CD14-positive monocyte (primary cell): ENCODE results near the gene GPER1. TPM values are rescaled to one million over a fixed set of nuclear protein-coding genes. Genes with fewer than 3 reads are reported as not detected.
"Not testable (repeated sequence)": the region's sequence is repeated elsewhere in the genome, so short reads cannot be mapped to it uniquely, and the experiment has no call there.

Source experiments
- DNase-seq, 3 donors: peaks; one replicate each; pipeline ENCODE4 v3.0.0-alpha.2; 2011 to 2022
- H2AFZ ChIP-seq: 2 replicates; pipeline ENCODE4 v1.6.0; 2012; ENCODE audit warnings: mild to moderate bottlenecking, low read depth, low read length, inconsistent platforms; ENCODE audit not compliant: insufficient read depth, poor library complexity, severe bottlenecking
- H3K27ac ChIP-seq, 2 donors: 1 replicate in 1 of 2; 2 replicates in 1 of 2; pipeline ENCODE4 v1.5.1; 2012 to 2013; ENCODE audit warnings: low read length in 2 of 2, control low read depth in 1 of 2, inconsistent platforms in 1 of 2, low read depth in 1 of 2, mild to moderate bottlenecking in 1 of 2
- H3K27me3 ChIP-seq, 2 donors: one replicate each; pipeline versions ENCODE4 v1.6.0 to v1.6.1; 2011 to 2013; ENCODE audit warnings: low read length in 2 of 2; ENCODE audit not compliant: control insufficient read depth in 2 of 2, insufficient read depth in 2 of 2
- H3K36me3 ChIP-seq, 2 donors: replicated peaks in 1 of 2; 1 replicate in 1 of 2; 2 replicates in 1 of 2; pipeline versions ENCODE4 v1.5.1 to v1.6.1; 2012 to 2013; ENCODE audit warnings: low read length in 2 of 2, control low read depth in 1 of 2, inconsistent platforms in 1 of 2, mild to moderate bottlenecking in 1 of 2; ENCODE audit not compliant: insufficient read depth in 2 of 2, control insufficient read depth in 1 of 2
- H3K4me1 ChIP-seq, 2 donors: 1 replicate in 1 of 2; 2 replicates in 1 of 2; pipeline versions ENCODE4 v1.5.1 to v1.6.1; 2012 to 2013; ENCODE audit warnings: low read length in 2 of 2, control low read depth in 1 of 2, inconsistent platforms in 1 of 2, mild to moderate bottlenecking in 1 of 2, moderate library complexity in 1 of 2; ENCODE audit not compliant: insufficient read depth in 2 of 2, control insufficient read depth in 1 of 2
- H3K4me2 ChIP-seq: replicated peaks from 2 replicates; pipeline ENCODE3; 2012; ENCODE audit warnings: low read length, moderate library complexity, mild to moderate bottlenecking; ENCODE audit not compliant: poor library complexity, severe bottlenecking; ENCODE audit errors: extremely low read depth
- H3K4me3 ChIP-seq, 3 experiments: fragments of 200-600 bp in 1 of 3; sonication (generic) in 1 of 3; replicated peaks in 1 of 3; 1 replicate in 2 of 3; 2 replicates in 1 of 3; pipeline ENCODE4 v1.5.1; 2011 to 2013; ENCODE audit warnings: low read length in 3 of 3, mild to moderate bottlenecking in 3 of 3, control low read depth in 2 of 3, low read depth in 2 of 3, inconsistent platforms in 1 of 3, moderate library complexity in 1 of 3
- H3K79me2 ChIP-seq: 2 replicates; pipeline ENCODE4 v1.6.0; 2012; ENCODE audit warnings: mild to moderate bottlenecking, control low read depth, inconsistent platforms, low read length, moderate library complexity; ENCODE audit not compliant: insufficient read depth
- H3K9ac ChIP-seq: 2 replicates; pipeline ENCODE4 v1.6.0; 2017; ENCODE audit warnings: low read length, mild to moderate bottlenecking; ENCODE audit not compliant: insufficient read depth, poor library complexity, severe bottlenecking
- H3K9me3 ChIP-seq, 2 donors: replicated peaks in 1 of 2; 1 replicate in 1 of 2; 2 replicates in 1 of 2; pipeline versions ENCODE4 v1.5.1 to v1.6.1; 2012 to 2013; ENCODE audit warnings: low read length in 2 of 2, control low read depth in 1 of 2; ENCODE audit not compliant: control insufficient read depth in 1 of 2, insufficient read depth in 1 of 2
- H4K20me1 ChIP-seq: 2 replicates; pipeline ENCODE4 v1.6.0; 2012; ENCODE audit warnings: mild to moderate bottlenecking, low read length, control low read depth, moderate library complexity; ENCODE audit not compliant: insufficient read depth
- H3K27ac Mint-ChIP-seq, 7 donors: one replicate each; pipeline ENCODE4 v1.8.0; 2020; ENCODE audit warnings: mild to moderate bottlenecking in 7 of 7, mixed read lengths in 7 of 7, moderate library complexity in 6 of 7, inconsistent platforms in 2 of 7
- H3K27me3 Mint-ChIP-seq, 3 donors: one replicate each; pipeline ENCODE4 v1.8.0; 2021 to 2022; ENCODE audit warnings: low read depth in 3 of 3, mild to moderate bottlenecking in 3 of 3, mixed read lengths in 3 of 3, moderate library complexity in 3 of 3, inconsistent platforms in 1 of 3
- H3K36me3 Mint-ChIP-seq, 2 donors: one replicate each; pipeline ENCODE4 v1.8.0; 2020; ENCODE audit warnings: mixed read lengths in 2 of 2, inconsistent platforms in 1 of 2, mild to moderate bottlenecking in 1 of 2
- H3K4me1 Mint-ChIP-seq: one replicate; pipeline ENCODE4 v1.8.0; 2020; ENCODE audit warnings: mild to moderate bottlenecking, mixed read lengths
- H3K4me3 Mint-ChIP-seq, 2 donors: one replicate each; pipeline ENCODE4 v1.8.0; 2020; ENCODE audit warnings: mild to moderate bottlenecking in 2 of 2, mixed read lengths in 2 of 2, moderate library complexity in 1 of 2
- H3K9me3 Mint-ChIP-seq, 7 donors: one replicate each; pipeline ENCODE4 v1.8.0; 2020 to 2022; ENCODE audit warnings: mixed read lengths in 7 of 7, mild to moderate bottlenecking in 6 of 7, moderate library complexity in 6 of 7, inconsistent platforms in 2 of 7
- CTCF ChIP-seq: fragments of 200-600 bp; IDR thresholded peaks from one replicate; pipeline ENCODE4 v1.8.0; 2022; ENCODE audit warnings: antibody characterized with exemption, mild to moderate bottlenecking
- WGBS: methylation state at CpG from one replicate; pipeline ENCODE4 v1.1.5; 2013; ENCODE audit warnings: missing lambda C conversion rate; ENCODE audit not compliant: insufficient coverage; 5-methylcytosine and 5-hydroxymethylcytosine counted together
- intact Hi-C, 2 donors: fragments of 100-400 bp; cut with micrococcal nuclease; formaldehyde crosslinking; loops; one replicate each; pipeline versions ENCODE4 v1.15.0 to v1.15.1; 2023
- polyA plus RNA-seq, 3 donors: library from polyadenylated mRNA; depleted of rRNA in 1 of 3; unstranded in 2 of 3; stranded (reverse) in 1 of 3; fragments of 300-500 nt in 2 of 3; fragments of >200 nt in 1 of 3; fragmentation: Illumina TruSeq in 2 of 3; gene quantifications; 1 replicate in 2 of 3; 2 replicates in 1 of 3; pipeline ENCODE4 v1.2.3, GENCODE V29; 2012 to 2021

GPER1 gene
- polyA plus RNA-seq, 3 donors: 0.35 to 10.0 (median 4.1) TPM

GRCh38 chr7:1071731-1072254, 16.1 kb upstream of the GPER1 start:
- intact Hi-C loops: no loop called here
- Mint-ChIP-seq H3K27ac (no peak overlapping the region), H3K9me3 (peaks cover 0 to 4% (median 0%) of the 10 kb centered on the region in 7 donors), H3K36me3 (no peaks in the 10 kb centered on the region), H3K27me3 (peaks cover 5 to 10% (median 5%) of the 10 kb centered on the region in 3 donors), H3K4me1 (peaks cover 5% of the 10 kb centered on the region), H3K4me3 (no peak overlapping the region)
- Histone ChIP-seq H3K27ac (no peak overlapping the region), H3K4me1 (peaks cover 0 to 2% of the 10 kb centered on the region in 2 donors), H3K9me3 (peaks cover 0 to 3% of the 10 kb centered on the region in 2 donors), H3K27me3 (no peaks in the 10 kb centered on the region), H3K4me3 (no peak overlapping the region), H3K36me3 (no peaks in the 10 kb centered on the region), H4K20me1 (no peaks in the 10 kb centered on the region), H2AFZ (no peak overlapping the region), H3K79me2 (no peaks in the 10 kb centered on the region), H3K4me2 (no peak overlapping the region), H3K9ac (no peak overlapping the region)
- TF ChIP-seq CTCF: no peak
- DNase-seq: no peak
- WGBS: 94% methylated on average over 16 of the region's 19 CpGs

- intact Hi-C loops: no loop called here
- H3K27ac Mint-ChIP-seq: no peak overlapping the region
Observed at GRCh38 chr7:1073142-1073977, 14.6 kb upstream of the GPER1 start.

GRCh38 chr7:1074018-1074417, 13.9 kb upstream of the GPER1 start:
- H3K27ac ChIP-seq, H3K79me2 ChIP-seq, intact Hi-C loops, H4K20me1 ChIP-seq, H3K9me3 ChIP-seq, H3K36me3 Mint-ChIP-seq, H3K36me3 ChIP-seq, H3K4me2 ChIP-seq, H3K9me3 Mint-ChIP-seq, H3K9ac ChIP-seq, H3K27me3 Mint-ChIP-seq, H3K4me1 Mint-ChIP-seq, H3K4me3 ChIP-seq, H3K4me1 ChIP-seq, H3K27me3 ChIP-seq, DNase-seq, H2AFZ ChIP-seq, H3K27ac Mint-ChIP-seq: not testable (repeated sequence)
- peak overlapping the region in 1 of 2 donors; percentile 44 for H3K4me3 Mint-ChIP-seq
- WGBS: 91% methylated on average over 15 of the region's 43 CpGs

More at GRCh38 chr7:1073142-1073977, 14.6 kb upstream of the GPER1 start:
- no peak overlapping the region for H3K4me3 ChIP-seq
- H3K27me3 ChIP-seq: no peaks in the 10 kb centered on the region
- peak overlapping the region; percentile 24 for H3K4me2 ChIP-seq
- H3K4me1 ChIP-seq: peaks cover 0 to 2% of the 10 kb centered on the region in 2 donors
- Mint-ChIP-seq H3K4me3 (peak overlapping the region in 1 of 2 donors; percentile 65), H3K9me3 (peaks cover 0 to 4% (median 0%) of the 10 kb centered on the region in 7 donors), H3K27me3 (peaks cover 5 to 10% (median 5%) of the 10 kb centered on the region in 3 donors), H3K4me1 (peaks cover 5% of the 10 kb centered on the region), H3K36me3 (no peaks in the 10 kb centered on the region)
- DNase-seq: no peak
- 14% methylated on average over 27 of the region's 61 CpGs for WGBS
- peak overlapping the region; percentile 56 for H2AFZ ChIP-seq
- no peak overlapping the region for H3K9ac ChIP-seq
- H3K36me3 ChIP-seq: no peaks in the 10 kb centered on the region
- H3K9me3 ChIP-seq: peaks cover 0 to 3% of the 10 kb centered on the region in 2 donors
- no peak for TF ChIP-seq CTCF
- H4K20me1 ChIP-seq: no peaks in the 10 kb centered on the region
- no peak overlapping the region for H3K27ac ChIP-seq
- H3K79me2 ChIP-seq: no peaks in the 10 kb centered on the region
